K562 (cell line): ENCODE data around the gene LRMDA. TPM values are rescaled to one million over a fixed set of nuclear protein-coding genes. Genes with fewer than 3 reads are reported as not detected.

Experiments
- ATAC-seq: fragments of 200-7000 bp; cut with Tn5 transposase; 3 replicates; pipeline ENCODE4 v1.9.1; 2020; ENCODE audit warnings: moderate library complexity
- BruUV-seq: library from RNA; stranded (reverse); fragments of 400-500 nt; replicated peaks from 2 replicates; lab custom pipeline; 2021; lab: Mats Ljungman, UMichigan
- CTCF ChIA-PET: fragments of 300-600 bp; formaldehyde crosslinking; extraction: SDS; loops from one replicate; lab custom pipeline; 2021; ENCODE audit warnings: low intra/inter-chr PET ratio; lab: Yijun Ruan, JAX
- POLR2A ChIA-PET: fragments of 300-600, 350-650 bp; sonication (Branson Sonifier 250); formaldehyde crosslinking; extraction: SDS; loops from one replicate; lab custom pipeline; 2021; ENCODE audit warnings: antibody characterized with exemption, inconsistent platforms; lab: Yijun Ruan, JAX
- DNase-seq, 4 experiments: peaks; one replicate each; pipeline versions ENCODE4 v3.0.0 to v3.0.0-alpha.2; 2011 to 2018; ENCODE audit warnings: low spot score in 3 of 4, mixed read lengths in 3 of 4; ENCODE audit errors: extremely low read depth in 1 of 4
- FAIRE-seq: peaks from 2 replicates; lab custom pipeline; 2011; peaks lifted over from hg19 to GRCh38; lab: Jason Lieb, UNC
- H2AFZ ChIP-seq: 2 replicates; pipeline ENCODE4 v1.6.0; 2011; ENCODE audit warnings: low read depth, low read length, control low read depth, inconsistent platforms
- H3K27ac ChIP-seq: fragments of 200-600 bp; 3 replicates; pipeline ENCODE4 v1.8.0; 2011; ENCODE audit warnings: low read depth, mild to moderate bottlenecking, control low read depth, inconsistent platforms, low read length, moderate library complexity, mixed read lengths; ENCODE audit errors: extremely low read depth
- H3K27me3 ChIP-seq, 2 experiments: fragments of 300-600 bp in 1 of 2; 2 replicates in 1 of 2; 3 replicates in 1 of 2; pipeline versions ENCODE4 v1.6.0 to v1.8.0; 2011; ENCODE audit warnings: inconsistent platforms in 2 of 2, low read length in 2 of 2, mild to moderate bottlenecking in 1 of 2, mixed read lengths in 1 of 2, moderate library complexity in 1 of 2; ENCODE audit not compliant: control insufficient read depth in 2 of 2, insufficient read depth in 2 of 2
- H3K36me3 ChIP-seq: fragments of 300-600 bp; 3 replicates; pipeline ENCODE4 v1.8.0; 2011; ENCODE audit warnings: mild to moderate bottlenecking, low read length, inconsistent platforms; ENCODE audit not compliant: control insufficient read depth, insufficient read depth
- H3K4me1 ChIP-seq, 2 experiments: fragments of 200-600 bp in 1 of 2; replicated peaks in 1 of 2; 2 replicates in 1 of 2; 3 replicates in 1 of 2; pipeline versions ENCODE4 v1.5.1 to v1.8.0; 2011; ENCODE audit warnings: inconsistent platforms in 2 of 2, low read length in 2 of 2, mild to moderate bottlenecking in 1 of 2, mixed read lengths in 1 of 2, moderate library complexity in 1 of 2; ENCODE audit not compliant: control insufficient read depth in 2 of 2, insufficient read depth in 2 of 2
- H3K4me2 ChIP-seq: 2 replicates; pipeline ENCODE4 v1.6.1; 2011; ENCODE audit warnings: low read length, control low read depth, inconsistent platforms, mixed read lengths; ENCODE audit not compliant: insufficient read depth
- H3K4me3 ChIP-seq: fragments of 200-600 bp; sonication (generic), shearing (Covaris generic); 2 replicates; pipeline ENCODE4 v1.5.1; 2016; ENCODE audit warnings: control low read depth, inconsistent platforms
- H3K79me2 ChIP-seq: fragments of 200-600 bp; 3 replicates; pipeline ENCODE4 v1.8.0; 2011; ENCODE audit warnings: low read length, inconsistent platforms; ENCODE audit not compliant: control insufficient read depth, insufficient read depth
- H3K9ac ChIP-seq, 2 experiments: 2 replicates each; pipeline versions ENCODE4 v1.6.0 to v1.6.1; 2011; ENCODE audit warnings: low read depth in 2 of 2, low read length in 2 of 2, control low read depth in 1 of 2, inconsistent platforms in 1 of 2, mild to moderate bottlenecking in 1 of 2, mixed read lengths in 1 of 2; ENCODE audit not compliant: insufficient read depth in 1 of 2
- H3K9me1 ChIP-seq: one replicate; pipeline ENCODE4 v1.6.0; 2011; ENCODE audit warnings: inconsistent platforms, mild to moderate bottlenecking, low read length, moderate library complexity; ENCODE audit not compliant: control insufficient read depth, insufficient read depth
- H3K9me3 ChIP-seq: replicated peaks from 2 replicates; pipeline ENCODE4 v1.5.1; 2011; ENCODE audit warnings: low read depth, low read length, inconsistent platforms; ENCODE audit not compliant: control insufficient read depth, insufficient read depth
- H4K20me1 ChIP-seq: replicated peaks from 2 replicates; pipeline ENCODE4 v1.6.1; 2011; ENCODE audit warnings: low read length, inconsistent platforms, mixed read lengths; ENCODE audit not compliant: control insufficient read depth, insufficient read depth
- ATF7 ChIP-seq: fragments of 450-650 bp; IDR thresholded peaks from 2 replicates; pipeline ENCODE4 v1.7.1; 2014; ENCODE audit warnings: mild to moderate bottlenecking, moderate library complexity
- GABPB2 ChIP-seq: fragments of 250-450 bp; sonication (Bioruptor Pico); conservative IDR thresholded peaks from 2 replicates; pipeline ENCODE4 v1.5.1; 2021; ENCODE audit warnings: mild to moderate bottlenecking
- HDAC2 ChIP-seq: fragments of 450-650 bp; IDR thresholded peaks from 2 replicates; pipeline ENCODE4 v1.6.1; 2016; ENCODE audit warnings: mild to moderate bottlenecking
- HNRNPH1 ChIP-seq: fragments of 200-400 bp; formaldehyde crosslinking; optimal IDR thresholded peaks from 2 replicates; pipeline ENCODE3; 2017; ENCODE audit warnings: low read depth, mild to moderate bottlenecking, low read length, moderate library complexity
- PCBP1 ChIP-seq: fragments of 200-400 bp; formaldehyde crosslinking; IDR thresholded peaks from 2 replicates; pipeline ENCODE4 v1.6.1; 2018; ENCODE audit warnings: mild to moderate bottlenecking, low read depth, low read length; ENCODE audit not compliant: poor library complexity, severe bottlenecking
- PHTF2 ChIP-seq: fragments of 250-450 bp; sonication (Bioruptor Pico); IDR thresholded peaks from 2 replicates; pipeline ENCODE4 v1.5.0; 2021; ENCODE audit warnings: mild to moderate bottlenecking
- POLR2A ChIP-seq: fragments of 450-650 bp; conservative IDR thresholded peaks from 2 replicates; pipeline ENCODE4 v1.6.1; 2016
- RCOR1 ChIP-seq, 2 experiments: IDR thresholded peaks; 2 replicates each; pipeline ENCODE4 v1.6.1; 2012; ENCODE audit warnings: low read depth in 2 of 2, low read length in 2 of 2, borderline replicate concordance in 1 of 2, improper control_type of control experiment in 1 of 2
- SRF ChIP-seq, 2 experiments: fragments of 250-450, 450-650 bp in 1 of 2; sonication (Bioruptor Pico) in 1 of 2; sonication (generic) in 1 of 2; formaldehyde crosslinking; IDR thresholded peaks; 2 replicates each; pipeline versions ENCODE4 v1.5.0 to v1.5.1; 2020 to 2022; ENCODE audit warnings: mild to moderate bottlenecking in 1 of 2, missing genetic modification reagents in 1 of 2
- SUPT5H ChIP-seq: fragments of 450-650 bp; IDR thresholded peaks from 2 replicates; pipeline ENCODE4 v1.6.1; 2016
- TCF3 ChIP-seq: sonication (generic); formaldehyde crosslinking; IDR thresholded peaks from 2 replicates; pipeline ENCODE4 v1.4.0; 2020; ENCODE audit warnings: mild to moderate bottlenecking, missing genetic modification reagents
- ZFP30 ChIP-seq: fragments of 250-450 bp; sonication (Bioruptor Pico); IDR thresholded peaks from 2 replicates; pipeline ENCODE4 v1.8.0; 2022; ENCODE audit warnings: moderate library complexity, mild to moderate bottlenecking, inconsistent platforms, borderline replicate concordance
- ZNF224 ChIP-seq: sonication (generic); formaldehyde crosslinking; IDR thresholded peaks from 2 replicates; pipeline ENCODE4 v1.8.0; 2022; ENCODE audit warnings: mild to moderate bottlenecking, missing genetic modification reagents
- ZNF77 ChIP-seq: fragments of 250-450 bp; sonication (Bioruptor Pico); IDR thresholded peaks from 2 replicates; pipeline ENCODE4 v1.5.0; 2020
- WGBS: fragments of 100-300 bp; shearing (Covaris generic); methylation state at CpG from one replicate; pipeline ENCODE4 v1.1.6; 2016; ENCODE audit warnings: low coverage, mixed read lengths; ENCODE audit not compliant: insufficient coverage; ENCODE audit errors: missing lambda C conversion rate; 5-methylcytosine and 5-hydroxymethylcytosine counted together
- in situ Hi-C: fragments of 300-500 bp; cut with MboI; formaldehyde crosslinking; loops from 4 replicates; pipeline ENCODE4 v1.15.0; 2018; ENCODE audit warnings: inconsistent platforms, mixed read lengths
- intact Hi-C: fragments of 100-400 bp; cut with micrococcal nuclease; formaldehyde crosslinking; loops from 2 replicates; pipeline ENCODE4 v1.14.2; 2022
- polyA plus RNA-seq, 8 experiments: library from polyadenylated mRNA; depleted of rRNA in 4 of 8; stranded (reverse) in 5 of 8; unstranded in 3 of 8; fragments of >200 nt; fragmentation: Nextera tagmentation in 2 of 8; fragmentation: Illumina TruSeq in 1 of 8; extraction: Ambion mirVana in 2 of 8; extraction: Trizol in 1 of 8; gene quantifications; 2 replicates each; pipeline versions ENCODE4 v1.2.1 to v1.2.3, GENCODE V29; 2011 to 2014; ENCODE audit warnings: inconsistent platforms in 1 of 8, missing spikeins in 1 of 8
- total RNA-seq, 7 experiments: library from RNA; depleted of rRNA in 6 of 7; stranded (reverse); fragments of >200 nt in 6 of 7; fragmentation: Illumina TruSeq in 2 of 7; extraction: Trizol in 2 of 7; gene quantifications; 2 replicates each; pipeline versions ENCODE4 v1.2.1 to v1.2.3, GENCODE V29; 2011 to 2021; ENCODE audit warnings: low replicate concordance in 1 of 7
- TF ChIP-seq, protein P1 (sequence below): fragments of 250-450 bp; sonication (Bioruptor Pico); IDR thresholded peaks from 2 replicates; pipeline ENCODE4 v1.4.0; 2020; ENCODE audit warnings: mild to moderate bottlenecking, moderate library complexity
- TF ChIP-seq, protein P2 (sequence below): sonication (generic); formaldehyde crosslinking; IDR thresholded peaks from 2 replicates; pipeline ENCODE4 v1.8.0; 2022; ENCODE audit warnings: mild to moderate bottlenecking, missing genetic modification reagents
- TF ChIP-seq, protein P3 (sequence below): fragments of 450-650 bp; IDR thresholded peaks from 2 replicates; pipeline ENCODE4 v1.6.1; 2016

LRMDA gene
- total and polyA plus RNA-seq, 9 of the 15 experiments (the other 6 are each of a cell fraction or from before 2014, with no cell fraction given) = 0.25 TPM; not detected in 8

DNA sequence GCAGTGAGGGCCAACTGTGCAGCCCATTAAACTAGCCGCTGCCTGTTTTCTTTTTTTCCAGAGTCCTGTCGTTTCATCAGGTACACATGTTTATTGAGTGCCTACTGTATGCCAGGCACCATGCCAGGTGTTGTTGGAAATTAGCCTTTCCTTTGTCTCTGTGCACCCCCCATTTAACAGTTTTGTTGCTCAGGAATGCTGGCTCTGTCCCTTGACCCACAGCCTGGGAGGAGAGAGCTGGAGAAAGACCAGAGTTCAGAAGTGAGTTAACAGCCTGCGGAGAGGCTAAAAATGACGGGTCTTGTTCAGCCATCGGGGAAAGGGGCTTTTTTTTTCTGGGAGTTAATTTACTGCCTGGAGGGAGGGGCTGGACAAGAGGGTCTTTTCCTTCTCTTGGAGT lies 1.3 kb downstream of the LRMDA start:
- ChIA-PET CTCF (no interaction called here), POLR2A (interaction anchor here (0.8 kb wide), 1 partner anchor 48 kb away, joined by 3 read pairs; no protein-coding TSS in a partner anchor)
- Histone ChIP-seq H3K36me3 (no peaks in the 10 kb centered on the region), H3K9me3 (no peaks in the 10 kb centered on the region), H3K9me1 (no peaks in the 10 kb centered on the region), H4K20me1 (no peaks in the 10 kb centered on the region), H3K27ac (no peak overlapping the region), H2AFZ (no peak overlapping the region), H3K4me1 (peaks cover 6 to 14% of the 10 kb centered on the region in 2 experiments; a peak in 4 of 5 replicates), H3K4me2 (no peak overlapping the region), H3K27me3 (peaks cover 17 to 50% of the 10 kb centered on the region in 2 experiments), H3K4me3 (no peak overlapping the region), H3K79me2 (no peaks in the 10 kb centered on the region), H3K9ac (no peak overlapping the region)
- BruUV-seq = no TSS peak
- intact Hi-C loops = no loop called here
- no peak for TF ChIP-seq PHTF2 (CRISPR knock-in tag)
- TF ChIP-seq SRF (CRISPR knock-in tag; IDR thresholded peaks at IDR 0.05) = no peak
- no peak for TF ChIP-seq POLR2A
- TF ChIP-seq ZNF77 = no peak
- no peak for TF ChIP-seq ZFP30
- no peak for TF ChIP-seq ZNF224 (CRISPR knock-in tag)
- TF ChIP-seq, protein P1, sequence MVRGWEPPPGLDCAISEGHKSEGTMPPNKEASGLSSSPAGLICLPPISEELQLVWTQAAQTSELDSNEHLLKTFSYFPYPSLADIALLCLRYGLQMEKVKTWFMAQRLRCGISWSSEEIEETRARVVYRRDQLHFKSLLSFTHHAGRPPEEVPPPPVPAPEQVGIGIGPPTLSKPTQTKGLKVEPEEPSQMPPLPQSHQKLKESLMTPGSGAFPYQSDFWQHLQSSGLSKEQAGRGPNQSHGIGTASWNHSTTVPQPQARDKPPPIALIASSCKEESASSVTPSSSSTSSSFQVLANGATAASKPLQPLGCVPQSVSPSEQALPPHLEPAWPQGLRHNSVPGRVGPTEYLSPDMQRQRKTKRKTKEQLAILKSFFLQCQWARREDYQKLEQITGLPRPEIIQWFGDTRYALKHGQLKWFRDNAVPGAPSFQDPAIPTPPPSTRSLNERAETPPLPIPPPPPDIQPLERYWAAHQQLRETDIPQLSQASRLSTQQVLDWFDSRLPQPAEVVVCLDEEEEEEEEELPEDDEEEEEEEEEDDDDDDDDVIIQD = no peak
- TF ChIP-seq, protein P2, sequence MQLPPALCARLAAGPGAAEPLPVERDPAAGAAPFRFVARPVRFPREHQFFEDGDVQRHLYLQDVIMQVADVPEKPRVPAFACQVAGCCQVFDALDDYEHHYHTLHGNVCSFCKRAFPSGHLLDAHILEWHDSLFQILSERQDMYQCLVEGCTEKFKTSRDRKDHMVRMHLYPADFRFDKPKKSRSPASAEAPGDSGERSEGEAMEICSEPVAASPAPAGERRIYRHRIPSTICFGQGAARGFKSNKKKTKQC (CRISPR knock-in tag) = no peak
- no peak for TF ChIP-seq PCBP1
- no peak for TF ChIP-seq ATF7
- TF ChIP-seq, protein P3, sequence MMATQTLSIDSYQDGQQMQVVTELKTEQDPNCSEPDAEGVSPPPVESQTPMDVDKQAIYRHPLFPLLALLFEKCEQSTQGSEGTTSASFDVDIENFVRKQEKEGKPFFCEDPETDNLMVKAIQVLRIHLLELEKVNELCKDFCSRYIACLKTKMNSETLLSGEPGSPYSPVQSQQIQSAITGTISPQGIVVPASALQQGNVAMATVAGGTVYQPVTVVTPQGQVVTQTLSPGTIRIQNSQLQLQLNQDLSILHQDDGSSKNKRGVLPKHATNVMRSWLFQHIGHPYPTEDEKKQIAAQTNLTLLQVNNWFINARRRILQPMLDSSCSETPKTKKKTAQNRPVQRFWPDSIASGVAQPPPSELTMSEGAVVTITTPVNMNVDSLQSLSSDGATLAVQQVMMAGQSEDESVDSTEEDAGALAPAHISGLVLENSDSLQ = no peak
- no peak for TF ChIP-seq GABPB2
- TF ChIP-seq TCF3 (CRISPR knock-in tag) = no peak
- TF ChIP-seq SUPT5H = no peak
- TF ChIP-seq HNRNPH1 = no peak
- no peak for TF ChIP-seq HDAC2
- TF ChIP-seq RCOR1 (IDR thresholded peaks at IDR 0.05; ENCODE audit: borderline replicate concordance in 1 of 2, low read depth in 2 of 2, low read length in 2 of 2) = no peak
- in situ Hi-C loops = no loop called here
- DNase-seq (no peak), ATAC-seq (no peak), FAIRE-seq (no peak)
- WGBS = 2% methylated on average over 5 of the region's 5 CpGs
